ENCODE data around the gene KRAS.
A peak's percentile ranks its signal among the peaks of the same experiment; 100 is the strongest.

Gene KRAS

DNA sequence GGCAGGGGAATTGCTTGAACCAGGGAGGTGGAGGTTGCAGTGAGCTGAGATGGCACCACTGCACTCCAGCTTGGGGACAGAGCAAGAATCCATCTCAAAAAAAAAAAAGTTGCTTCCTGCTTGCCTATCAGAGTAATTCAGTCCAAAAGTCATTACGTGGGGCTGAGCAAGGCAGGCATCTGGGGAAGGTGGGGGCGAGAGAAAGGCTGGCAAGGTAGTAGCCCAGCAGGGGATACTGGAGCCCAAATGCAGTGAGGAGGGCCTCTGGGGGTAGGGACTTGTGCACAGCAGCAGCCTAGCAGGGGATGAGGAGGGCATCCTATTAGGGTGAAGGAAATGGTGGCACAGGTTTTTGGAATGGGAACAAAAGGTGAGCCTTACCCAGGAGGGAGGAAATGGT lies 48.6 kb downstream of the KRAS start:
- Histone ChIP-seq H3K27me3 (ENCODE audit: insufficient read depth, low read depth, severe bottlenecking) (no peaks in the 10 kb centered on the region), H3K36me3 (no peaks in the 10 kb centered on the region), H3K4me3 (ENCODE audit: low read depth, low read length) (no peak overlapping the region), H3K9me3 (ENCODE audit: severe bottlenecking) (no peaks in the 10 kb centered on the region), H3K27ac (no peak overlapping the region)
- no peak for TF ChIP-seq CTCF (IDR thresholded peaks at IDR 0.05; ENCODE audit: low read depth, low read length)
- DNase-seq, result no peak

DNA sequence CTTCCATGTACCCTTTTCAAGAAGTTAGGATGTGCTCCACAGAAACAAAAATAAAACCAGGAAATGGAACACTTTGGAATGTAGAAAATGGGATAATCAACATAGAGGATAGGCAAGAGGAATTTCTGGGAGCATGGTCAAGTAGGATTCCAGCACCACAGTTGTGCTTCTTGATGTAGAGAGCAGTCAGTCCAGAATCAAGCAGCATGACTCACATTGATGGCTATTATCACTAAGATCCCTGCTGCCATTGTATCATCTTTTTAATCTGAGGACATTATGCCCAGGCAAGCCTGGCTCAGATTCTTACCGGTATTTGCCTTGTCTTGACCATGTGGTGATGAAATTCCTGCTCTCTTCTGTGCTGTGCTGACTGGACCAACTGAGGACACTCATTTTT lies 50.0 kb downstream of the KRAS start:
- no peak overlapping the region for H3K27ac ChIP-seq
- H3K4me3 ChIP-seq (ENCODE audit: low read depth, low read length), result no peak overlapping the region
- no peak for TF ChIP-seq CTCF (IDR thresholded peaks at IDR 0.05; ENCODE audit: low read depth, low read length)
- no peaks in the 10 kb centered on the region for H3K36me3 ChIP-seq
- no peaks in the 10 kb centered on the region for H3K27me3 ChIP-seq (ENCODE audit: insufficient read depth, low read depth, severe bottlenecking)
- DNase-seq, result no peak
- no peaks in the 10 kb centered on the region for H3K9me3 ChIP-seq (ENCODE audit: severe bottlenecking)

DNA sequence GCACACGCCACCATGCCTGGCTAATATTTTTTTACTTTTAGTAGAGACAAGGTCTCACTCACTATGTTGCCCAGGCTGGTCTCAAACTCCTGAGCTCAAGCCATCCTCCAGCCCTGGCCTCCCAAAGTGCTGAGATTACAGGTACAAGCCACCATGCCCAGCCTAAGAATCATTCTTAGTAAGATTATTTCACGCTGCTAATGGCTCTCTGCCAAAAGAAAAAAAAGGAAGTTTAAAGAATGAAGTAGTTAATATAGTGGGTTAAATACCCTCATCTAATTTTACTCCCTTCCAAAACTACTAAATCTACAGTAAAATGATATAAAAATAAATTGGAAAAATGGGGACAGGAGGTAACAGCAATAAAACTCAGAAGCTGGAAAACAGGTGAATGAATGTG lies 53.1 kb downstream of the KRAS start:
- Histone ChIP-seq H3K9me3 (ENCODE audit: severe bottlenecking) (no peaks in the 10 kb centered on the region), H3K4me3 (ENCODE audit: low read depth, low read length) (no peak overlapping the region), H3K27ac (no peak overlapping the region), H3K27me3 (ENCODE audit: insufficient read depth, low read depth, severe bottlenecking) (no peaks in the 10 kb centered on the region), H3K36me3 (no peaks in the 10 kb centered on the region)
- TF ChIP-seq CTCF (IDR thresholded peaks at IDR 0.05; ENCODE audit: low read depth, low read length), result no peak
- DNase-seq, result no peak

GRCh38 chr12:25195056-25195971 lies 55.4 kb downstream of the KRAS start, which contains the start of the genes DNAI7 and ETFRF1:
Gene DNAI7 (minus strand): TSS chr12:25195160. CDS start chr12:25195078, 82 bp downstream.
Gene ETFRF1 (plus strand): TSS chr12:25195237. CDS start chr12:25203957, 8,720 bp downstream.
- no peaks in the 10 kb centered on the region for H3K36me3 ChIP-seq
- DNase-seq, result peak; percentile 98
- H3K9me3 ChIP-seq (ENCODE audit: severe bottlenecking), result no peaks in the 10 kb centered on the region
- H3K27ac ChIP-seq, result peak within 1 kb of the TSS; percentile 87
- no peak for TF ChIP-seq CTCF (IDR thresholded peaks at IDR 0.05; ENCODE audit: low read depth, low read length)
- H3K27me3 ChIP-seq (ENCODE audit: insufficient read depth, low read depth, severe bottlenecking), result no peaks in the 10 kb centered on the region
- peak within 1 kb of the TSS; percentile 62 for H3K4me3 ChIP-seq (ENCODE audit: low read depth, low read length)

DNA sequence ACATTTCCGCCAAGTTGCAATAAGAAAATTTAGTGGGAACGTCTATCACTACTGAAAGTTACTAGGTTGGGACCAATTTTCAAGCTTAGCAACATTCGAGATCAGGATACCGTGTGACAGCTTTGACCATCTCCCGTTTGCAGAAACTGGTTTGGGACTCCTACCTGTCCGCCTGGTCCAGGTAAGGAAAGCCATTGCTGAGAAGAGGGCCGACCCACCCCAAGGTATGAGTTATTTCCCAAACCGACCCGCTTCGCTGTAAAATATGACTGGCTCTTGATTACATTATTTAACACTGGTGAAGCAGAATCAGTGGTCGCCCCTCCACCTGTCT lies 56.0 kb downstream of the KRAS start:
- H3K27me3 ChIP-seq (ENCODE audit: insufficient read depth, low read depth, severe bottlenecking), result no peaks in the 10 kb centered on the region
- TF ChIP-seq CTCF (IDR thresholded peaks at IDR 0.05; ENCODE audit: low read depth, low read length), result no peak
- H3K27ac ChIP-seq, result no peak overlapping the region
- H3K9me3 ChIP-seq (ENCODE audit: severe bottlenecking), result no peaks in the 10 kb centered on the region
- no peaks in the 10 kb centered on the region for H3K36me3 ChIP-seq
- DNase-seq, result no peak
- H3K4me3 ChIP-seq (ENCODE audit: low read depth, low read length), result peak overlapping the region; percentile 62

Data from WERI-Rb-1 (cell line).